Ishikawa (cell line): ENCODE results near the gene IPPK.

Experiments
- CEBPB ChIP-seq: IDR thresholded peaks from 2 replicates; pipeline ENCODE4 v1.6.1; 2012
- CREB1 ChIP-seq: IDR thresholded peaks from 2 replicates; pipeline ENCODE4 v1.6.1; 2012; ENCODE audit warnings: low read depth
- EGR1 ChIP-seq: IDR thresholded peaks from 2 replicates; pipeline ENCODE4 v1.6.1; 2012
- EP300 ChIP-seq: IDR thresholded peaks from 2 replicates; pipeline ENCODE4 v1.6.1; 2012; ENCODE audit warnings: borderline replicate concordance
- FOXM1 ChIP-seq: IDR thresholded peaks from 2 replicates; pipeline ENCODE4 v1.6.1; 2012; ENCODE audit warnings: low read depth, borderline replicate concordance
- MAX ChIP-seq: IDR thresholded peaks from 2 replicates; pipeline ENCODE4 v1.6.1; 2012
- NFIC ChIP-seq: IDR thresholded peaks from 2 replicates; pipeline ENCODE4 v1.6.1; 2012
- RAD21 ChIP-seq: IDR thresholded peaks from 2 replicates; pipeline ENCODE4 v1.6.1; 2012; ENCODE audit warnings: low read depth
- REST ChIP-seq: IDR thresholded peaks from 2 replicates; pipeline ENCODE4 v1.6.1; 2012; ENCODE audit warnings: low read depth, mild to moderate bottlenecking
- TAF1 ChIP-seq: IDR thresholded peaks from 2 replicates; pipeline ENCODE4 v1.6.1; 2012; ENCODE audit warnings: low read depth, mild to moderate bottlenecking
- TCF12 ChIP-seq: IDR thresholded peaks from 2 replicates; pipeline ENCODE4 v1.6.1; 2012; ENCODE audit warnings: low read depth
- TEAD4 ChIP-seq: IDR thresholded peaks from 2 replicates; pipeline ENCODE4 v1.6.1; 2012
- USF1 ChIP-seq: IDR thresholded peaks from 2 replicates; pipeline ENCODE4 v1.6.1; 2012
- YY1 ChIP-seq: IDR thresholded peaks from 2 replicates; pipeline ENCODE4 v1.6.1; 2012; ENCODE audit warnings: low read depth
- ZBTB7A ChIP-seq: IDR thresholded peaks from 2 replicates; pipeline ENCODE4 v1.6.1; 2012; ENCODE audit warnings: low read depth

Gene IPPK

GRCh38 chr9:92626484-92626883, 43.4 kb downstream of the IPPK start:
- no peak for TF ChIP-seq MAX
- TF ChIP-seq TEAD4: no peak
- TF ChIP-seq NFIC: no peak
- no peak for TF ChIP-seq FOXM1

GRCh38 chr9:92620845-92621244, 49.1 kb downstream of the IPPK start:
- TF ChIP-seq CREB1: no peak
- no peak for TF ChIP-seq YY1
- TF ChIP-seq NFIC: no peak
- no peak for TF ChIP-seq EGR1

- TF ChIP-seq TAF1 (no peak), NFIC (no peak), RAD21 (no peak), EP300 (no peak)
These were observed 50.2 kb downstream of the IPPK start for GRCh38 chr9:92619601-92620300.

- no peak for TF ChIP-seq TCF12
- no peak for TF ChIP-seq RAD21
- no peak for TF ChIP-seq YY1
- no peak for TF ChIP-seq FOXM1
- no peak for TF ChIP-seq CREB1
- no peak for TF ChIP-seq USF1
- TF ChIP-seq MAX: no peak
- no peak for TF ChIP-seq ZBTB7A
- TF ChIP-seq TEAD4: no peak
- no peak for TF ChIP-seq EP300
- TF ChIP-seq CEBPB: no peak
- no peak for TF ChIP-seq REST
- TF ChIP-seq NFIC: no peak
- no peak for TF ChIP-seq TAF1
- TF ChIP-seq EGR1: no peak
These were observed 51.2 kb downstream of the IPPK start for GRCh38 chr9:92618633-92619225.

- TF ChIP-seq EP300 (no peak), TEAD4 (no peak), MAX (no peak), RAD21 (no peak), NFIC (no peak), TAF1 (no peak), USF1 (no peak), EGR1 (no peak), REST (no peak), CREB1 (no peak)
These were observed 51.9 kb downstream of the IPPK start for GRCh38 chr9:92617951-92618510.

GRCh38 chr9:92617195-92617813, 52.6 kb downstream of the IPPK start:
- no peak for TF ChIP-seq TAF1
- no peak for TF ChIP-seq TEAD4
- TF ChIP-seq CEBPB: no peak
- TF ChIP-seq EP300: no peak
- TF ChIP-seq FOXM1: no peak
- no peak for TF ChIP-seq NFIC
- TF ChIP-seq TCF12: no peak
- no peak for TF ChIP-seq RAD21
- TF ChIP-seq REST: no peak
- no peak for TF ChIP-seq CREB1
- TF ChIP-seq USF1: no peak
- no peak for TF ChIP-seq EGR1
- no peak for TF ChIP-seq MAX
- no peak for TF ChIP-seq ZBTB7A
- TF ChIP-seq YY1: no peak
